BLaER1 treated with 17β-estradiol and CSF1 and Interleukin-3, amounts not matched to agents 10 nM and 100 nM (cell line): Measurements from ENCODE around the gene MOGAT3.

Experiments used
- H3K27ac ChIP-seq, 11 experiments: shearing (Covaris generic); formaldehyde crosslinking; 2 replicates each; pipeline ENCODE4 v1.8.1; 2022
- H3K27me3 ChIP-seq, 11 experiments: shearing (Covaris generic); formaldehyde crosslinking; 2 replicates each; pipeline ENCODE4 v1.8.1; 2022
- H3K36me3 ChIP-seq, 11 experiments: shearing (Covaris generic); formaldehyde crosslinking; 2 replicates each; pipeline ENCODE4 v1.8.1; 2022
- H3K4me1 ChIP-seq, 10 experiments: shearing (Covaris generic); formaldehyde crosslinking; 2 replicates each; pipeline ENCODE4 v1.8.1; 2022
- H3K4me2 ChIP-seq, 11 experiments: shearing (Covaris generic); formaldehyde crosslinking; 2 replicates each; pipeline ENCODE4 v1.8.1; 2022
- H3K4me3 ChIP-seq, 10 experiments: shearing (Covaris generic); formaldehyde crosslinking; 2 replicates each; pipeline ENCODE4 v1.8.1; 2022
- H3K9ac ChIP-seq, 11 experiments: shearing (Covaris generic); formaldehyde crosslinking; 2 replicates each; pipeline ENCODE4 v1.8.1; 2022
- H3K9me3 ChIP-seq, 11 experiments: shearing (Covaris generic); formaldehyde crosslinking; replicated peaks in 1 of 11; 2 replicates each; pipeline ENCODE4 v1.8.1; 2022
- H4K20me1 ChIP-seq, 11 experiments: shearing (Covaris generic); formaldehyde crosslinking; 2 replicates each; pipeline ENCODE4 v1.8.1; 2022
- Cebpa-rat ChIP-seq, 11 experiments: shearing (Covaris generic); IDR thresholded peaks; 2 replicates each; pipeline ENCODE4 v1.8.1; 2022

The MOGAT3 gene

GRCh38 chr7:101186194-101186593 lies 14.6 kb downstream of the MOGAT3 start:
- Histone ChIP-seq H3K9me3 (peaks cover 0 to 9% (median 5%) of the 10 kb centered on the region in 11 experiments; a peak in 5 of 22 replicates), H4K20me1 (no peaks in the 10 kb centered on the region), H3K27me3 (peaks cover 6 to 16% (median 15%) of the 10 kb centered on the region in 11 experiments), H3K4me3 (no peak overlapping the region), H3K4me1 (peaks cover 0 to 22% (median 3%) of the 10 kb centered on the region in 10 experiments; a peak in 6 of 20 replicates), H3K4me2 (peak overlapping the region in 1 of 11 experiments; percentile 11; a peak in 1 of 22 replicates), H3K27ac (no peak overlapping the region), H3K36me3 (no peaks in the 10 kb centered on the region), H3K9ac (no peak overlapping the region)
- TF ChIP-seq Cebpa-rat (IDR thresholded peaks at IDR 0.05): no peak

GRCh38 chr7:101185258-101185839 lies 15.5 kb downstream of the MOGAT3 start:
- no peak overlapping the region for H3K4me3 ChIP-seq
- no peak overlapping the region for H3K27ac ChIP-seq
- H3K9me3 ChIP-seq: peaks cover 0 to 9% (median 5%) of the 10 kb centered on the region in 11 experiments; a peak in 5 of 22 replicates
- peaks cover 14 to 25% (median 24%) of the 10 kb centered on the region in 11 experiments for H3K27me3 ChIP-seq
- no peaks in the 10 kb centered on the region for H3K36me3 ChIP-seq
- peaks cover 0 to 5% (median 0%) of the 10 kb centered on the region in 11 experiments; a peak in 3 of 22 replicates for H4K20me1 ChIP-seq
- no peak for TF ChIP-seq Cebpa-rat (IDR thresholded peaks at IDR 0.05)
- H3K4me1 ChIP-seq: peaks cover 0 to 22% (median 3%) of the 10 kb centered on the region in 10 experiments; a peak in 9 of 20 replicates
- H3K4me2 ChIP-seq: peak overlapping the region in 2 of 11 experiments; percentile 33 to 36; a peak in 4 of 22 replicates
- H3K9ac ChIP-seq: no peak overlapping the region

DNA sequence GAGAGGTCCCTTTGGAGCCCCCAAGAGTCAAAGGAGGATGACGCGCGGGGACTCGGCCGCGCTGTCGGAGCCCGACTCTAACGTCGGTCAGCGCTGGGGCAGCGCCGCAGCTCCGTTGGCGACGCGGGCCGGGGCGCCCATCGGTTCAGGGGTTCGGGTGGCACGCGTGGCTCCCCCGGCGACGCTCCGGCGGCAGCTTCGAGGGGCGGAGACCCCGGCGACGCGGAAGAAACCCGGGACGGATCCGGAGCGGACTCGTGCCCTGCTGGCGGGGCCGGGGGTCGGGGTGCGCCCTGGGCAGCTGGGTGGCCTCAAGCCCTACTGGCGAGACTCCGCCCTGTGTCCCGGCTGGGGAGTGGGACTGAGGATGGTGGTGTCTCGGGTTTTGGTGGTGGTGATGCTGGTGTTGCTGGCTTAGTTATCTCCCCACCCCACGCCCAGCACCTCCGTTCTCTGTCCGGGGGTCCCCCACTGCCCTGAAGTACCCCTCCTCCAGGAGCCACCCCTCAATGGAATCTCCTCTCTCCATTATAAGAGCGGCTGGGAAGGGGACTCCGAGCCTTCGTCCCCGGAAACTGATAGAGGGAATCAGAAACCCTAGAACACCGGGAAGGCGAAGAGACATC lies 20.6 kb downstream of the MOGAT3 start, which contains the start of gene NAT16:
TSS of gene NAT16 (minus strand) at position 164 of the 626 bp plus-strand sequence. CDS start 5,486 bp downstream, outside the sequence.
- Histone ChIP-seq H3K27me3 (peaks cover 66 to 76% (median 75%) of the 10 kb centered on the region in 11 experiments), H3K9me3 (peaks cover 0 to 9% (median 5%) of the 10 kb centered on the region in 11 experiments; a peak in 5 of 22 replicates), H3K4me2 (peak within 1 kb of the TSS; percentile 58 to 88 (median 79)), H3K9ac (peak within 1 kb of the TSS in 1 of 11 experiments; percentile 41; a peak in 1 of 22 replicates), H3K4me1 (peaks cover 15 to 40% (median 18%) of the 10 kb centered on the region in 10 experiments), H3K27ac (no peak within 1 kb of the TSS), H3K4me3 (peak within 1 kb of the TSS in 9 of 10 experiments; percentile 5 to 54 (median 39); a peak in 9 of 20 replicates), H3K36me3 (no peaks in the 10 kb centered on the region), H4K20me1 (peaks cover 0 to 14% (median 0%) of the 10 kb centered on the region in 11 experiments; a peak in 3 of 22 replicates)
- TF ChIP-seq Cebpa-rat (IDR thresholded peaks at IDR 0.05): no peak

DNA sequence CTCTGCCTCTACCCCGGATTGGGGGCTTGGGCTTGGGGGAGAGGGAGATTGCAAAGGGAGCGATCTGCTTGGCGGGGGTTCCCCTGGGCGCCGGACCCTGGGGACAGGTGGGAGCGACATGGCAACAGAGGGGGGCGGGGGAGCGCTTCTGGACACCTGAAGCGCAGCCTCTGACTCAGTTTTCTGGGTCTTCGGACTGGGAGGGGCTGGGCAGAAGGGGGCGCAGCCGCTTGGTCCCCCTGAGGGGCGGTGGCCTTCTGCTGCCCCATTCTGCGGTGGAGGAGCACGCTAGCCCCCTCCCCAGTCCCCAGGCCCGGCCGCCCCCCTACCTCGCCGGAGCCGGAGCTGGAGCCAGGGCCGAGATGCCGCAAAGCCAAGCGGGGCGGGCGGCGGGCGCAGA lies 21.1 kb downstream of the MOGAT3 start:
- Histone ChIP-seq H3K9ac (no peak overlapping the region), H3K4me3 (peak overlapping the region in 7 of 10 experiments; percentile 5 to 53 (median 39); a peak in 8 of 20 replicates), H3K27me3 (peaks cover 71 to 81% (median 80%) of the 10 kb centered on the region in 11 experiments), H3K4me1 (peaks cover 10 to 41% (median 17%) of the 10 kb centered on the region in 10 experiments), H4K20me1 (peaks cover 0 to 14% (median 0%) of the 10 kb centered on the region in 11 experiments; a peak in 3 of 22 replicates), H3K36me3 (no peaks in the 10 kb centered on the region), H3K4me2 (peak overlapping the region; percentile 27 to 86 (median 73); a peak in 21 of 22 replicates), H3K9me3 (peaks cover 0 to 9% (median 5%) of the 10 kb centered on the region in 11 experiments; a peak in 5 of 22 replicates), H3K27ac (no peak overlapping the region)
- no peak for TF ChIP-seq Cebpa-rat (IDR thresholded peaks at IDR 0.05)

DNA sequence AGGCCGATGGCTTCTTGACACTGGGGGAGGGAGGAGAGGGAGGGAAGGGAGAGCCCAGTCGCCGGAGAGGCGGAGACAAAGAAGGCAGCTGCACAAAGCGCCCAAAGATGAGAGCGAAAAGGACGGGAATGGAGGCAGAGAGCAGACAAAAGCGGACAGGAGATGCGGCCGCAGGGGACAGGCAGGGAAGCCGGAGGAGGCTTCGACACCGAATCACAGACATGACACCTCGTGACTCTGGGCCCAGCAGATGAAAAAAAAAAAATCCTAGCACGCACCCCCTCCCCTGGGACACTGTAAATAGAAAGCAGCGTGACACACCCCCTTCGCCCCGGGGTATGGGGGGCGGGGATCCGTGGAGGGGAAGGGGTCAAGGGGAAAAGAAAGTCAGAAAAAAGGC lies 21.7 kb downstream of the MOGAT3 start:
- Histone ChIP-seq H3K9ac (peak overlapping the region in 1 of 11 experiments; percentile 41; a peak in 1 of 22 replicates), H3K9me3 (peaks cover 0 to 12% (median 7%) of the 10 kb centered on the region in 11 experiments; a peak in 13 of 22 replicates), H3K27me3 (peaks cover 77 to 87% (median 86%) of the 10 kb centered on the region in 11 experiments), H3K4me2 (peak overlapping the region; percentile 58 to 88 (median 79); a peak in 21 of 22 replicates), H4K20me1 (peaks cover 0 to 14% (median 0%) of the 10 kb centered on the region in 11 experiments; a peak in 3 of 22 replicates), H3K36me3 (no peaks in the 10 kb centered on the region), H3K4me1 (peaks cover 7 to 47% (median 23%) of the 10 kb centered on the region in 10 experiments; a peak in 18 of 20 replicates), H3K4me3 (peak overlapping the region in 6 of 10 experiments; percentile 16 to 54 (median 40); a peak in 6 of 20 replicates), H3K27ac (no peak overlapping the region)
- no peak for TF ChIP-seq Cebpa-rat (IDR thresholded peaks at IDR 0.05)

GRCh38 chr7:101177644-101178043 lies 23.2 kb downstream of the MOGAT3 start:
- peaks cover 0 to 26% (median 22%) of the 10 kb centered on the region in 11 experiments; a peak in 18 of 22 replicates for H3K9me3 ChIP-seq
- H3K27me3 ChIP-seq: peaks cover 92 to 100% (median 100%) of the 10 kb centered on the region in 11 experiments
- no peak overlapping the region for H3K4me3 ChIP-seq
- H3K4me2 ChIP-seq: peak overlapping the region in 1 of 11 experiments; percentile 86; a peak in 3 of 22 replicates
- peaks cover 0 to 22% (median 0%) of the 10 kb centered on the region in 11 experiments; a peak in 5 of 22 replicates for H4K20me1 ChIP-seq
- no peaks in the 10 kb centered on the region for H3K36me3 ChIP-seq
- peaks cover 18 to 61% (median 38%) of the 10 kb centered on the region in 10 experiments; a peak in 19 of 20 replicates for H3K4me1 ChIP-seq
- no peak overlapping the region for H3K9ac ChIP-seq
- no peak overlapping the region for H3K27ac ChIP-seq
- TF ChIP-seq Cebpa-rat (IDR thresholded peaks at IDR 0.05): no peak

DNA sequence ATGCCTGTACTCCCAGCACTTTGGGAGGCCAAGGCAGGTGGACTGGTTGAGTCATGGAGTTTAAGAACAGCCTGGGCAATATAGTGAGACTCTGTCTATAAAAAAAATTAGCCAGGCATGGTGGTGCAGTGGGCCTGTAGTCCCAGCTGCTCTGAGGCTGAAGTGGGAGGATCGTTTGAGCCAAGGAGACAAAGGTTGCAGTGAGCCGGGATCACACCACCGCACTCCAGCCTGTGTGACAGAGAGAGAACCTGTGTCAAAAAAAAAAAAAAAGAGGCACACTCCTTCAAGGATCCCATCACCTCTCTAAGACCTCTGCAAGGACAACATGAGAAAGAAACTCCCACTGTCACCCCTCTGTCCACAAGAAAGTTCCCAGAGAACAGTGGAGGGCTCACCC lies 25.2 kb downstream of the MOGAT3 start:
- H3K36me3 ChIP-seq: no peaks in the 10 kb centered on the region
- no peak overlapping the region for H3K9ac ChIP-seq
- H3K4me2 ChIP-seq: peak overlapping the region in 3 of 11 experiments; percentile 21 to 32 (median 26); a peak in 3 of 22 replicates
- H3K9me3 ChIP-seq: peaks cover 0 to 25% (median 22%) of the 10 kb centered on the region in 11 experiments; a peak in 18 of 22 replicates
- peaks cover 0 to 39% (median 8%) of the 10 kb centered on the region in 11 experiments; a peak in 15 of 22 replicates for H4K20me1 ChIP-seq
- no peak overlapping the region for H3K27ac ChIP-seq
- peaks cover 99 to 100% (median 100%) of the 10 kb centered on the region in 11 experiments for H3K27me3 ChIP-seq
- no peak overlapping the region for H3K4me3 ChIP-seq
- no peak for TF ChIP-seq Cebpa-rat (IDR thresholded peaks at IDR 0.05)
- peaks cover 37 to 81% (median 57%) of the 10 kb centered on the region in 10 experiments for H3K4me1 ChIP-seq

DNA sequence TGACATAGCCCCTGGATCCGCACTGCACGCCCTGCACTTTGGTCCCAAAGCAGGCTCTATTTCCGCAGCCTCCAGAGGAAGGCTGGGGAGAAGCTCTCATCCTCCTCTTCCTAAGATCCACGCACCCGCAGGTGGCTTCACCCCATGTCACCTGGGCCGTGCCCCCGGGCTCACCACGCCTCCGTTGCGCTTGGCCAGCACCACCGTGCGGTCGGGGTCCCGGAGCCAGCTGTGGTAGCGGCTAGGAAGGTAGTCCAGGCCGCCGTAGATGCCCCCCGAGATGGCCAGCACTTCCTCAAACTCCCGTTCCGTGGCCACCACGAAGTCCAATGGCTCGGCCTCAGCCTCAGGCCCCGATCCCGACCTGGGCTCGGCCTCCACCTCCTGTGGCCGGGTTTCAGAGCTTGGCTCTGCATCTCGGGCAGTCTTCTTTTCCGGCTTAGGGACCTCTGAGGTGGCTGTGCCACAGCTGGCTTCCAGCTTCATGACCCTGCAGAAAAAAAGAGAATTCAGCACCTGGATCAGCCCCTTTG lies 26.4 kb downstream of the MOGAT3 start:
- Histone ChIP-seq H3K9me3 (peaks cover 0 to 25% (median 22%) of the 10 kb centered on the region in 11 experiments; a peak in 18 of 22 replicates), H3K9ac (no peak overlapping the region), H3K4me2 (peak overlapping the region; percentile 48 to 100 (median 89); a peak in 20 of 22 replicates), H3K4me1 (peaks cover 44 to 84% (median 62%) of the 10 kb centered on the region in 10 experiments), H3K36me3 (no peaks in the 10 kb centered on the region), H4K20me1 (peaks cover 0 to 40% (median 13%) of the 10 kb centered on the region in 11 experiments; a peak in 16 of 22 replicates), H3K4me3 (peak overlapping the region in 3 of 10 experiments; percentile 25 to 54 (median 33); a peak in 4 of 20 replicates), H3K27me3 (peaks cover 99 to 100% (median 100%) of the 10 kb centered on the region in 11 experiments), H3K27ac (no peak overlapping the region)
- no peak for TF ChIP-seq Cebpa-rat (IDR thresholded peaks at IDR 0.05)
